Stimulated activated naive CD8-positive, alpha-beta T cell treated with anti-CD3 and anti-CD28 coated beads, Interleukin-15, Interleukin-2, amounts not matched to agents 100 U/mL and 50 U/mL, for 24 hours (primary cell): ENCODE measurements around the gene GGA2.
"Not testable (repeated sequence)": the region's sequence is repeated elsewhere in the genome, so short reads cannot be mapped to it uniquely, and the experiment has no call there.

Experiments used
- ATAC-seq: fragments of 150-1000 bp; cut with Tn5 transposase; one replicate; pipeline ENCODE4 v1.10.0; 2021
- DNase-seq: peaks from one replicate; pipeline ENCODE4 v3.0.0; 2021

Gene GGA2

DNA sequence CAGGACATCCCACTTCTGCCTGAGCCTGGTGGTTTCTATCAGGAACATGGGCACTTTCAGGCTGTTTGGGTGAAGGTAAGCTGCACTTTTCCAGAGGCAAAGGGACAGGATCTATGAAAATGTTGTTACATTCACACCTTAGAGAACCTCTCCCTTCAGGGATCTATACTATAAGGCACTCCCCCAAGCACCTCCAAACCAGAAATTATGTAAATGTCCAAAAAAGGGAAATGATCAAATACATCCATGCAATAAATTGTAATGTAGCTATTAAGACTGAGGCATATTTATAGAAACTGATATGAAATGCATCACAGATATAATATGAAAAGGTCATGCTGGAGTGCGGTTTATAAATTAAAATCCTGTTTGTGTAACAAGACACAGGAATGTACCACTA, 34.0 kb downstream of the GGA2 start:
- no peak for ATAC-seq
- DNase-seq: no peak

DNA sequence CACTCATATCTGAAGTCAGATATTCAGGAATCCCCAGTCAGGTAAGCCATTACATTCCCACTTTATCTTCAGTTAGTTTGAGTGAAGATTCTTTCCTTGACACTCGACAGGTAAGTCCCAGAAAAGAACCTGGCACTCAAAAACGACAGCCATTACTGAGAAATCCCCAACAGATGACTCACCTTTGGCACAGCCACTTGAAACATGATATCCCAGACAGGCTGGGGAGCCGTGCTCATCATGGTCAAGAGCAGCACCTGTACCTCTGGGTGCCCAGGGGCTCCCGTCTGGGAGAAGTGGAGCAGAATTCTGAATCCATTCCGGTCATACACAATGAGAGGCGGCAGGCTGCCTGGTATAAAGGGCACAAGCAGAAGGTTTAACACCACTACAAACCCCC, 40.5 kb downstream of the GGA2 start:
- DNase-seq (no peak), ATAC-seq (no peak)

DNA sequence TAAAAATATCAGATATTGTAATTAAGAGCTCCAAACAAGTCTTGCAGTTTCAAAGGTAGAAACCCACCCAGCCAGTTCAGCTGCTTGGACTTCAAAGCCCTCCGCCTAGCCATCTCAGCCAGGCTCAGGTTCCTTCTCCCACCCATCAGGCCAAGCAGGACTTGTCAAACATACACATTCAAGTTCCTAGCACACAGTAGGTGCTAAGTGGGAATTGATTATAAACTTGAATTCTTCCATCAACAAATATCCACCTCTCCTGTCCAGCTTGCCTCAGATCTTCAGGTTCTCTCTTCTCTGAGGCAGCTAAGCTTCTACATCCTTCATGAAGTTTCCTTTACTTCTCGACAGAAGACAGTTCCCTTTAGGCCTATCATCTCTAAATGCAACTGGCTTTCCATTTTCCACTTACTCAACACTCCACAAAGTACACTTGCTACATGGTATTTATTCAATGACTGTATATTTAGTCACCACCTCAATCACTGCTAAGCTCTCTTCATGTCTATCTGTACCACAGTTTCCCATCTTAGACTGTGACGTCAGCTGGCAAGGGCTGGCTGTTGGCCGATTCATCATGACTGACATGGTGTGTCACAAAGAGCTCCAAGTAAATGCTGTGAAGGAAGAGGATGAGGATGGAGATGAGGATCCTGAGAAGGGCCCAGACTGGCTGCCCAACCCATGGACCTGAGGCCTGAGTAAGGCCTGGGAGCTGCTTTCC, 44.0 kb downstream of the GGA2 start:
- no peak for DNase-seq
- ATAC-seq: no peak

DNA sequence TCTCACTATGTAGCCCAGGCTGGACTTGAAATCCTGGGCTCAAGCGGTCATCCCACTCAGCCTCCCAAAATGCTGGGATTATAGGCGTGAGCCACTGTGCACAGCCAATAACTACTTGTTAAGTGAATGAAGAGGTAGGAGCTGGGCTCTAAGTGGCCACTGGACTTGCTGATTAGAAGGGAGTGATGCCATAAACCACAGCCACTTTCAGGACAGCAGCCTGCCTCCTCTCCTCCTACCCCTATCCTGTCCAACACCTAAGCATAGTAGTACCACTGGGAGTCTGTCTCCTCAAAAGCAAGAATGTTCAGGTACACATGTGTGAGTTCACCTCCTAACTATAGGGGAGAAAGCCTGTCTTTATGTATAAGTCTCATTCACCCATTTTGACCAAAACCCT, 45.1 kb downstream of the GGA2 start:
- no peak for ATAC-seq
- no peak for DNase-seq

DNA sequence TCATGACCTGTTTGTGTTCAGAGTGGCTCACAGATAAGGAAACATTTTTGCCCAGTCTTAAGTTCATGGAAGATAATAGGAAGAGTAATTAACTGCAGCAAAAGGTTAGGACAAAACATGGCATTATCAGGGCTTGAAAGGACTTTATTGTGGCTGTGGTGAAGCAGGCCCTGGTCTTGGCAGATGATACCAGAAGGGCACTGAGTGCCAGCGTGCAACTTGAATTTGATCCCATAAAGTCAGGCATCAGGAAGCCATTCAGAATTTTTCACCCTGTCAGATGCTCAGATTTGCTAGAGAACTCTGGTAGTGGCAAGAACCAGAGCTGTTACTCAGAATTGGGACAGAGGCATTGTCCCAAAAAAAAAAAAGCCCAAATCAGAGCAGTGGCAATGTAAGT, 46.1 kb downstream of the GGA2 start:
- no peak for DNase-seq
- no peak for ATAC-seq

DNA sequence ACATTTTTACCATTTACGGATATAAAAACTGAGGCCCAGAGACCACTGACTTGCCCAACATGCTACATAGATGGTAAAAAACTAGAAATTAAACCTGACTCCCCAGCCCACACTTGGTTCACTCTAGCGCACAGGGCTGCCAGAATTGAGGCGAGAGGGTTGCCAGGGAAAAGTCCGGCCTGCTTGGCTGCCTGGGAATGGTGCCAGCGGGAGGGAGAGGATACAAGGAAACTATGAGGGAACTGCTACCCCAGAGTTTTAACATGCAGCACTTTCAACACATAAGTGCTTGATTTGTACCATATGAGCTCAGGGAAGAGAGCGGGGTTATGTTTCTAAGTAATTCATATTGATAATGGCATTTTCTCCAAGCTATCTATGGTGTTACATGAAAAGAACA, 47.3 kb downstream of the GGA2 start:
- not testable (repeated sequence) for DNase-seq, ATAC-seq

DNA sequence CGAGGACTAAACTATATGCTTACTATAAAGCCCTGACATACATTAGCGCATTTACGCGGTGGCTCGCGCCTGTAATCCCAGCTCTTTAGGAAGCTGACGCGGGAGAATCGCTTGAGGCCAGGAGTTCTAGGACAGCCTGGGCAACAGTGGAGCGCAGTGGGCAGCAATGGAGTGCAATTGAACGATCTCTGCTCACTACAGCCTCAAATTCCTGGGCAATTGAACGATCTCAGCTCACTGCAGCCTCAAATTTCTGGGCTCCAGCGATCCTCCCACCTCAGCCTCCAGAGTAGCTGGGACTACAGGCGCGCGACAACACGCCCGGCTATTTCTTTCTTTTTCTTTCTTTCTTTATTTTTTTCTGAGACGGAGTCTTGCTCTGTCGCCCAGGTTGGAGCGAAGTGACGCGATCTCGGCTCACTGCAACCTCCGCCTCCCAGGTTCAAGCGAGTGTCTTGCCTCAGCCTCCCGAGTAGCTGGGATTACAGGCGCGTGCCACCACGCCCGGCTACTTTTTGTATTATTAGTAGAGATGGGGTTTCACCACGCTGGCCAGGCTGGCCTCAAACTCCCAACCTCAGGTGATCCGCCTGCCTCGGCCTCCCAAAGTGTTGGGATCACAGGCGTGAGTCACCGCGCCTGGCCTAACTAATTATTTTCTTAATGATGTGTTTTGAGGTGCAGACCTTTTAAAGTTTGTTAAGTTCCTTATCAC, 56.8 kb downstream of the GGA2 start:
- DNase-seq (no peak), ATAC-seq (no peak)

- ATAC-seq (peak; percentile 95), DNase-seq (peak; percentile 89)
These were observed 57.5 kb downstream of the GGA2 start, which contains the start of gene COG7 for GRCh38 chr16:23452572-23453337. TSS of gene COG7 (minus strand) at chr16:23453189. CDS start at chr16:23452994, 195 bp downstream.

- ATAC-seq (no peak), DNase-seq (no peak)
These were observed 58.1 kb downstream of the GGA2 start for GRCh38 chr16:23452221-23452571.

DNA sequence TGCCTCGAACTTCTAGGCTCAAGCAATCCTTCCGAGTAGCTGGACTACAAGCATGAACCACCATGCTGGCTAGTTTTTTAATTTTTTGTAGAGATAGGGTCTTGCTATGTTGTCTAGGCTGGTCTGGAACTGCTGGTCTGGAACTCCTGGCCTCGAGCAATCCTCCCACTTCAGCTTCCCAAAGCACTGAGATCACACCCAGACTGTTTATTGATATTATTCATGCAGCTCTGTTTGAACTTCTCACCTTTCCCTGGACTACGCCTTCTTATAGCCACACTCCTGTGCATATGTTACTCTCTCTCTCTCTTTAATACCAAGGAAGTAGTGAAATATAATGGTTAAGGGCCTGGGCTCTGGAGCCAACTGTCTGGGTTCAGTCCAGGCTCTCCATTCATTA, 61.9 kb downstream of the GGA2 start:
- DNase-seq (no peak), ATAC-seq (no peak)

DNA sequence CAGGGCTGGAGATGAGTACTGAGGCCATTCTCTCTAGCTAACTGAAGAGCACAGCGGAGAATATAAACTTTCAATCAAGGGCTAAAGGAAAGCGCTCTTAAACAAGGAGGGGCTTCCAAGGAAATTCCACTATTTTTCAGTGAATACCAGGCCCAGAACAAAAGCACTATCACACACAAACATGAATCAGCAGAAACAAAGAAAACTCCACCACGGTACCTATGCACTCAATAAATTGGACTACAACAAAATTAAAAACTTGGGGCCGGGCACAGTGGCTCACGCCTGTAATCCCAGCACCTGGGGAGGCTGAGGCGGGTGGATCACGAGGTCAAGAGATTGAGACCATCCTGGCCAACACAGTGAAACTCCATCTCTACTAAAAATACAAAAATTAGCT, 72.8 kb downstream of the GGA2 start:
- not testable (repeated sequence) for DNase-seq, ATAC-seq

DNA sequence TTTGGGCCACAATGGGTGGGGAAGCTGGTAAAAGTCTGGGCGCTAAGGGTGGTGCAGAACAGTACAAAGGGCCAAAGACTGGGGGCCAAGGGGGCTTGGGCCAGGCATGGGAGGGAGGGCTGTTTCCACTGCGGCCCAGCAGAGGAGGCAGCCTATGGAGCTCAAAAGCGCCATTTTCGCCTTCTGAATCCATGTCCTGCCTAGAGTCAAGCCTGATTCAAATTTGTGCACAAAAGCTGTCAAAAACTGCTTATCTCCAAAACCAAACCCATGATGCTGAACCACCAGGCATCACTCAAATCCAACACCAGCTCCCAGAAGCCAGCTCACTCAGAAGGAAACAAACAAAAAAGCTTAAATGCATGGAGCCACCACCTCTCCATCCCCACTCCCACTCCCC, 73.3 kb downstream of the GGA2 start:
- ATAC-seq (no peak), DNase-seq (no peak)

DNA sequence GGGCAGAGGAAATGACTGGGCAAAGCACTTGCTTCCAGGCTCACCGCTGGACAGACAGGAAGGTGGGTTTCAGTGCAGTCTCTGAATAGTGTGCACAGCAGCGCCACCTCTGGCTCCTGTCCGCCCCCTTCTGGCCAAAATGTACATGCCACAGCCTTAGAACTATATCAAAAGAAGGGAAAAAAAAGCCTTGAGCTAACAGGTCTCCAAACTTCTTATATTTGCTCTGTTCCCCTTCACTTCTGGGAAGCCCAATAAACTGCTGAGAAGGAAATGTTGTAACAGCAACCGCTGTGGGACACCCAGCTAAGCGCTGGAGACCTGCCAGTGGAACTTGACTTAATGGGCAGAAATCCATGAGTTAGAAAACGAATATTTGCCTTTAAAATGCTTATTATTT, 74.8 kb downstream of the GGA2 start:
- ATAC-seq (peak; percentile 81), DNase-seq (peak; percentile 77)

GRCh38 chr16:23434380-23434779, 75.9 kb downstream of the GGA2 start:
- DNase-seq (peak; percentile 5), ATAC-seq (no peak)

- ATAC-seq: no peak
- DNase-seq: no peak
These were observed 76.9 kb downstream of the GGA2 start for GRCh38 chr16:23433261-23433920.

DNA sequence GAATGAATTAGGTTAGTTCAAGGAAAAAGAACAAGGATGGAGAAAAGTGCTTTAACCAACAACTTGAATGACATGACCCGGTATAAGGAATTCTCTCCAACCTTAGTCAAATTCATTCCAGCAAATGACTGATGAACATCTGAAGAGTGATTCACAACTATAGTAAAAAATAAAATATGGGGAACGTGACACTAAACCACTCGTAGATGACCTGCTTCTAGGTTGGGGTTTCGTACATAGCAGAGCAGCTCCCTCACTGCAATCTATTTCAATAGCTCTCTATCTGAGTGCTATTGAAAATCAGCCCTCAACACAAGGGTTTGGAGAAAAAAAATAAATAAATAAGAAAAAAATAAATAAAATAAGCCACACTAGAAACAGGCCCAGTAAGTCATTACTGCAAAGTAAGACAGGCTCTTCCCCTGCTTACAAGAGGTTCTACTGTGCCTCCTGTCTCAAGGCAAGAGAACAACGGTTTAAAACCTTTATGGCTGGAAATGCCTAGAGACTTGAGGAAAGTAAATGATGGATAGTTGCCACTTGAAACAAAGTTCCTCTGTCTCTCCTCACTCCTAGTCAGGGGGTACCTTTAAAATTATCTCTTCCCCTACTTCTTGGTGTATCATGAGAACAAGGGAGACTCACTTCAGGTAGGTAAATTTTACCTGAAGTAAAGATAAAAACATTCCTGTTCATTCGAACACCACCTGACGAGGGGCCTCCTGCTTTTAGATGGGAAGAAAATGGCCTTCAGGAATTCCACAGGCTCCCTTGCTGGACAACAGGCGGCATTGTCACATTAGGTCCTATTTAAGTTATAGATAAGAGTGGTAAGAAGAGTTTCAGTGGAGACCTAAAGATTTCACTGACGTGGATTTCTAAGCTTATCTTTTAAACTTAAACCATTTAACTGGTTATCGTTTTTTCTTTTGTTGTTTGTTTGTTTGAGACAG, 77.8 kb downstream of the GGA2 start:
- no peak for DNase-seq
- ATAC-seq: no peak

DNA sequence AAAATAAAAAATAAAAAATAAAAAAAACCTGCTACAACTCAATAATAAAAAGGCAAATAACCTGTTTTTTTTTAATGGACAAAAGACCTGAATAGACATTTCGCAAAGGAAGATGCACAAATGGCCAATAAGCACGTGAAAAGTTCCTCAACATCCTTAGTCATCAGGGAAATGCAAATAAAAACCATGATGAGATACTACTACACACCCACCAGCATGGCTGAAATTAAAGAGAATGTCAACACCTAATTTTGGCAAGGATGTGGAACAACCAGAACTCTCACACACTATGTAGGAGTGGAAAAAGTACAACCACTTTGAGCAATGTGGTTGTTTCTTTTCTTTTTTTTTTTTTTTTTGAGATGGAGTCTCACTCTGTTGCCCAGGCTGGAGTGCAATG, 81.9 kb downstream of the GGA2 start:
- DNase-seq (no peak), ATAC-seq (no peak)

GRCh38 chr16:23424292-23424958, 85.9 kb downstream of the GGA2 start:
- ATAC-seq: no peak
- no peak for DNase-seq

DNA sequence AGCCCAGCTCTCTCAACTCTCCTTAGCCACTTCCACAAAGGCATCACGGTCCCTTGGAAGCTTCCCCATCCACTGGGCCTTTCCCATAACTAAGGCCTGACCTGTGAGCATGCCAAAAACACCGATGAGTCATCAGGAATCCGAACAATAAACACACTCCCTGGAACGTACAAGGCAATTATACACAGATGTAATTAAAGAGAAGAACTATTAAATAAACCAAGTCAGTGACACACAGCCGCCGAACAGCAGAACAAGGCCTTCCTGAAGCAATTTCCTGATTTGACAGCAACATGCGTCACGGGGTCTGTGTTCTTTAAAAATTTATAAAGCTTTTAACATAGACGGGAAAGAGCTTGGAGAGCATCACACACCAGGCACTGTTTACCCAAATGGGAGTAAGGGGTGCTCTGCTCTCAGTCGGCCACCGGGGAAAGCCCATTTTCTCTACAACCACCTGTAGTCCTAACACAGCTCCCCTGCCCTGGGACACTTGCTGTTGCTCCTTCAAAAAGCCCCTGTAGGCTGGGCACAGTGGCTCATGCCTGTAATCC, 86.7 kb downstream of the GGA2 start:
- no peak for ATAC-seq
- no peak for DNase-seq

- ATAC-seq: no peak
- no peak for DNase-seq
These were observed 90.3 kb downstream of the GGA2 start for GRCh38 chr16:23420011-23420410.

- ATAC-seq: no peak
- no peak for DNase-seq
These were observed 93.5 kb downstream of the GGA2 start for GRCh38 chr16:23416816-23417215.
